ENCODE measurements around the gene KLF13. TPM values are rescaled to one million over a fixed set of nuclear protein-coding genes. Genes with fewer than 3 reads are reported as not detected.

Gene KLF13
- 10 to 100 TPM; 31.3 to 58.7 TPM for total RNA-seq
- polyA plus RNA-seq, result 10 to 100 TPM; 27.2 to 35.9 TPM
- long read RNA-seq, donor 1, partial matches to known transcripts, result 0 of 5 reads
- long read RNA-seq, donor 1, other reads (novel, unspliced or antisense), result 5 of 5 reads
- long read RNA-seq, donor 2, full-length matches to known transcripts, result 6 of 22 reads
- long read RNA-seq, donor 2, partial matches to known transcripts, result 0 of 22 reads
- long read RNA-seq, donor 2, other reads (novel, unspliced or antisense), result 16 of 22 reads

DNA sequence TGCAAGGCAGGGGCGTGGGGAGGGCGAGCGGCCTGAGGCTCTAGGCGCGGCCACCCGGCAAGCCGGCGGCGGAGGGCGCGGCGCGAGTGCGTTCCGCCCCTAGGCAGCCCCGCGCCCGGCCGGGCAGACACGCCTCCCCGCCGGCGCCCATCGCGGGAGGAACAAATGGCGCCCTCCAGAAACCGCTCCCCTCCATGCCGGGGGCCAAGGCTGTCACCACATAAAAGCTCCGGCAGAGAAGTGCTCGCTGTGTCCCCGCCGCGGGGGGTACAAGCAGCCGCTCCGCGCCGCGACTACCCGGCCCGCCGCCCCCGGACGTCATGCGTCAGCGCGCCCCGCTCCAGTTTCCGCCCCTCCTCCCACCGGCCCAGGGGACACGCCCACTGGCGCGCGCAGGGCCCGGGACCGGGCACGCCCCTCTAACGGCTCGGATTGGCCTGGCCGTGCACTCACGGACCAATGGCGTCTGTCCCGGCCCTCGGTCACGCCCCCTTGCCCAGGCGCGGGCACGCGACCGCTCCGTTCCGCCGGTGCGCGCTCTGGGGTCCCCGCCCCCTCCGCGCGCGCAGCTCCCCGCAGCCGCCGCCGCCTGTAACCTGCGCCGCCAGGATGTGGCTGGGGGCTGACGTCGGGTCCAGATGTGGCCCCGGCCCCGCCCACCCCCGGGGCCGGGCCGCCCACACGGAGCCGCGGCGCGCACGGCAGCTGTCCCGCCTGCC, at the start of gene KLF13:
Gene KLF13 (plus strand): TSS at position 680 of the 719 bp plus-strand sequence. CDS start 378 bp downstream, outside the sequence.
- H3K27ac ChIP-seq (ENCODE audit: low read depth in 1 of 2, low read length in 2 of 2), result peak within 1 kb of the TSS; percentile 90 to 91
- no peaks in the 10 kb centered on the region for H3K27me3 ChIP-seq (ENCODE audit: control insufficient read depth in 1 of 2, insufficient read depth in 2 of 2, low read length in 1 of 2)
- WGBS, 2 donors, result 0 to 1% methylated on average over 62 to 99 of the region's 99 CpGs
- H3K9me3 ChIP-seq (ENCODE audit: control insufficient read depth, low read length), result no peaks in the 10 kb centered on the region
- H3K4me3 ChIP-seq (ENCODE audit: low read length in 2 of 2), result peak within 1 kb of the TSS; percentile 79 to 95
- intact Hi-C loops (cut with DNase I), result loop anchor here (5.0 to 10.0 kb wide), 8 partner anchors 41 to 538 kb away; partner anchors contain the start of gene MTMR10 (in 1 of the 2)
- peaks cover 0 to 3% of the 10 kb centered on the region in 2 donors for H3K4me1 ChIP-seq (ENCODE audit: control insufficient read depth in 1 of 2, insufficient read depth in 2 of 2, low read length in 2 of 2)
- peak; percentile 97 to 99 for DNase-seq
- peak; percentile 97 for ATAC-seq (ENCODE audit: low FRiP score)
- H3K36me3 ChIP-seq (ENCODE audit: control insufficient read depth in 1 of 2, insufficient read depth in 2 of 2, low read length in 1 of 2), result no peaks in the 10 kb centered on the region

DNA sequence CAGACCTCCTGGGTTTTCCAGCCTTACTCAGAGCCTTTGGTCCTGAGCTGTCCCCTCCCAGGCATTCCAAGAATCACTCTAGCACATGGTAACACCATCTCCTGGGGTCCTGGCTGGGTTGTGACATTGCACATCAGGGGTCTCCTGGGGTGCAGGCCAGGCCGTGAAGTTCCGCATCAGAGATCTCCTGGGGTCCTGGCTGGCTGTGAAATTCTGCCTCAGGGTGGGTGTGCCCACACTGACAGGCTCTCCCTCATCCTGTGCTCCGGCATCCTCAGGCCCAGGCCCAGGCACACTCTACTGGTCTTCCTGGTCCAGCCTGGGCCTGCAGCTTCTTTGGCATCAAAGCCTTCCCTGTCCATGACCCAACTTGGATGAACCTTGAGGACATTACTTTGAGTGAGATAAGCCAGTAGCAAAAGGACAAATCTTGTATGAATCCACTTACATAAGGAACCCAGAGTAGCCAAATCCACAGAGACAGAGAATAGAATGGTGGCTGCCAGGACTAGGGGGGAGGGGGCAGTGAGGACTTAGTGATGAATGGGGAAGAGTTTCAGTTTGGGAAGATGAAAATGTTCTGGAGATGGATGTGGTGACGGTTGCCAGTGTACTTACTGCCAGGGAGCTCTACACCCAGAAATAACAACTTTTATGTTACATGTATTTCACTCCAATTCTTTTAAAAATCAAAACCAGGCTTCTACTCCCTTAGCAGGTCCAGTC, 49.1 kb upstream of the KLF13 start:
- H3K27me3 ChIP-seq (ENCODE audit: control insufficient read depth in 1 of 2, insufficient read depth in 2 of 2, low read length in 1 of 2), result no peaks in the 10 kb centered on the region
- no peak overlapping the region for H3K27ac ChIP-seq (ENCODE audit: low read depth in 1 of 2, low read length in 2 of 2)
- no peak overlapping the region for H3K4me3 ChIP-seq (ENCODE audit: low read length in 2 of 2)
- no peaks in the 10 kb centered on the region for H3K4me1 ChIP-seq (ENCODE audit: control insufficient read depth in 1 of 2, insufficient read depth in 2 of 2, low read length in 2 of 2)
- DNase-seq, result peak in 1 of 2 donors; percentile 40
- intact Hi-C loops (cut with DNase I), result loop anchor here in 1 of 2 donors (2.0 kb wide), 1 partner anchor 15 kb away; no protein-coding TSS in a partner anchor
- H3K36me3 ChIP-seq (ENCODE audit: control insufficient read depth in 1 of 2, insufficient read depth in 2 of 2, low read length in 1 of 2), result no peaks in the 10 kb centered on the region
- 73 to 86% methylated on average over 4 of the region's 4 CpGs for WGBS, 2 donors
- ATAC-seq (ENCODE audit: low FRiP score), result no peak
- no peaks in the 10 kb centered on the region for H3K9me3 ChIP-seq (ENCODE audit: control insufficient read depth, low read length)

GRCh38 chr15:31278061-31278445, 48.6 kb upstream of the KLF13 start:
- intact Hi-C loops (cut with DNase I), result loop anchor here in 1 of 2 donors (2.0 kb wide), 1 partner anchor 15 kb away; no protein-coding TSS in a partner anchor
- H3K27me3 ChIP-seq (ENCODE audit: control insufficient read depth in 1 of 2, insufficient read depth in 2 of 2, low read length in 1 of 2), result no peaks in the 10 kb centered on the region
- no peak overlapping the region for H3K4me3 ChIP-seq (ENCODE audit: low read length in 2 of 2)
- H3K9me3 ChIP-seq (ENCODE audit: control insufficient read depth, low read length), result no peaks in the 10 kb centered on the region
- H3K4me1 ChIP-seq (ENCODE audit: control insufficient read depth in 1 of 2, insufficient read depth in 2 of 2, low read length in 2 of 2), result no peaks in the 10 kb centered on the region
- WGBS, 2 donors, result 83 to 86% methylated on average over 6 of the region's 6 CpGs
- no peak overlapping the region for H3K27ac ChIP-seq (ENCODE audit: low read depth in 1 of 2, low read length in 2 of 2)
- H3K36me3 ChIP-seq (ENCODE audit: control insufficient read depth in 1 of 2, insufficient read depth in 2 of 2, low read length in 1 of 2), result no peaks in the 10 kb centered on the region
- DNase-seq (peak in 1 of 2 donors; percentile 12), ATAC-seq (ENCODE audit: low FRiP score) (no peak)

GRCh38 chr15:31278544-31279220, 48.0 kb upstream of the KLF13 start:
- 97 to 98% methylated on average over 17 to 18 of the region's 18 CpGs for WGBS, 2 donors
- Histone ChIP-seq H3K27ac (ENCODE audit: low read depth in 1 of 2, low read length in 2 of 2) (no peak overlapping the region), H3K4me3 (ENCODE audit: low read length in 2 of 2) (no peak overlapping the region), H3K36me3 (ENCODE audit: control insufficient read depth in 1 of 2, insufficient read depth in 2 of 2, low read length in 1 of 2) (no peaks in the 10 kb centered on the region), H3K9me3 (ENCODE audit: control insufficient read depth, low read length) (no peaks in the 10 kb centered on the region), H3K27me3 (ENCODE audit: control insufficient read depth in 1 of 2, insufficient read depth in 2 of 2, low read length in 1 of 2) (no peaks in the 10 kb centered on the region), H3K4me1 (ENCODE audit: control insufficient read depth in 1 of 2, insufficient read depth in 2 of 2, low read length in 2 of 2) (no peaks in the 10 kb centered on the region)
- ATAC-seq (ENCODE audit: low FRiP score) (no peak), DNase-seq (peak in 1 of 2 donors; percentile 42)
- intact Hi-C loops (cut with DNase I), result loop anchor here in 1 of 2 donors (2.0 kb wide), 1 partner anchor 14 kb away; no protein-coding TSS in a partner anchor

GRCh38 chr15:31279221-31280045, 47.2 kb upstream of the KLF13 start:
- no peak overlapping the region for H3K27ac ChIP-seq (ENCODE audit: low read depth in 1 of 2, low read length in 2 of 2)
- H3K4me3 ChIP-seq (ENCODE audit: low read length in 2 of 2), result no peak overlapping the region
- no peaks in the 10 kb centered on the region for H3K9me3 ChIP-seq (ENCODE audit: control insufficient read depth, low read length)
- 37 to 42% methylated on average over 11 of the region's 11 CpGs for WGBS, 2 donors
- H3K4me1 ChIP-seq (ENCODE audit: control insufficient read depth in 1 of 2, insufficient read depth in 2 of 2, low read length in 2 of 2), result no peaks in the 10 kb centered on the region
- DNase-seq (peak in 1 of 2 donors; percentile 36), ATAC-seq (ENCODE audit: low FRiP score) (peak; percentile 9)
- H3K36me3 ChIP-seq (ENCODE audit: control insufficient read depth in 1 of 2, insufficient read depth in 2 of 2, low read length in 1 of 2), result no peaks in the 10 kb centered on the region
- no peaks in the 10 kb centered on the region for H3K27me3 ChIP-seq (ENCODE audit: control insufficient read depth in 1 of 2, insufficient read depth in 2 of 2, low read length in 1 of 2)
- intact Hi-C loops (cut with DNase I), result loop anchor here in 1 of 2 donors (2.0 kb wide), 1 partner anchor 13 kb away; no protein-coding TSS in a partner anchor

DNA sequence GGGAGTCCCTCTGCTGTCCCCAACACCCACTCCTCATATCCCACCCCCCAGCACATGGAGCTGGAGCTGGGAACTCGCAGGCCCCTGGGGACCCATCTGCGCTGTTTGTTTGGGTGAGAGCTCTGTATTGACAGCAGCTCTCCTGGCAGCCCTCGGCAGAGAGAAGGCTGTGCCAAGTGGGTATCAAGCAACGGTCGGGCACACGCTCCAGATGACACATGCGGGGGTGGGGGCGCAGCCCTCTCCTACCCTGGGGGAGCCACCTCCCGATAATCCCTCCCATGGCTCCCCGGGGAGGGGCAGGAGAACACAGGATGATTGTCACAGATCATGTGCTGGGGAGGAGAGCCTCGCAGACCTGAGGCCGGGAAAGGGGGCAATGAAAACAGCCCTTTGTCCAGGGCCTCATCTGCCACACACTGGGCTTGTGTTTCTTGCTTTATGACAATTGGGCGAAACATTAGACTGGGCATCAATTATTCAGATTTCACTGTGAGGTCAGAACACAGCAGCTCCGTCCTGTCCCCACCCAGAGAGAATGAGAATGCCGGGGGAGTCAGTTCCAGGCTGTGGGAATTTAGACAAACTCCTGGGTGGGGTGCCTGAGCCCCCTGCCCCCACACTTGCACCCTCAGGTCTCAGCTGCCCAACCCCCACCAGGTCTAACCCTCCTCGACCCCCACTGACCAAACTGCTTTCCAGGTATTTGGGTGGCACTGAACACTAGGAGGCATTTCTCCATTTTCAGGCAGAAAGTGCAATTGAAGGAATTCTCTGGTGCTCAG, 46.4 kb upstream of the KLF13 start:
- Histone ChIP-seq H3K4me1 (ENCODE audit: control insufficient read depth in 1 of 2, insufficient read depth in 2 of 2, low read length in 2 of 2) (no peaks in the 10 kb centered on the region), H3K4me3 (ENCODE audit: low read length in 2 of 2) (no peak overlapping the region), H3K36me3 (ENCODE audit: control insufficient read depth in 1 of 2, insufficient read depth in 2 of 2, low read length in 1 of 2) (no peaks in the 10 kb centered on the region), H3K27me3 (ENCODE audit: control insufficient read depth in 1 of 2, insufficient read depth in 2 of 2, low read length in 1 of 2) (no peaks in the 10 kb centered on the region), H3K9me3 (ENCODE audit: control insufficient read depth, low read length) (no peaks in the 10 kb centered on the region), H3K27ac (ENCODE audit: low read depth in 1 of 2, low read length in 2 of 2) (no peak overlapping the region)
- DNase-seq, result peak in 1 of 2 donors; percentile 46
- intact Hi-C loops (cut with DNase I), result no loop called here
- WGBS, 2 donors, result 16 to 24% methylated on average over 16 of the region's 16 CpGs
- peak; percentile 27 for ATAC-seq (ENCODE audit: low FRiP score)

DNA sequence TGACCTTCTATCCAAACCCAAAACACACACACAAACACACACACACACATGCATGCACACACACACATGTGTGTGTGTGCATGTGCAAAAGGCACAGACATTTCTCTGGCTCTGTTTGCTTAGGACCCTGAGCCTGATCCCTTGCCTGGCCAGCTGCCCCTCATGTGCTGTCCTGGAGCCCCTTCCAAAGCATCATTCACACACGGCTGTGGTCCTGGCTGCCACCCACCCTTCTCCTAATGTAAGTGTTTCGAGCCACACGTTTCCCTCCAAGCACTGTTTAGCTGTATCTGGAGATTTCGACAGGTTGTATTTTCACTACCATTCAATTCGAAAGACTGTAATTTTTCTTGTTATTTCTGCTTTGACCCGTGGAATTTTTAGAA, 45.8 kb upstream of the KLF13 start:
- no peaks in the 10 kb centered on the region for H3K9me3 ChIP-seq (ENCODE audit: control insufficient read depth, low read length)
- H3K36me3 ChIP-seq (ENCODE audit: control insufficient read depth in 1 of 2, insufficient read depth in 2 of 2, low read length in 1 of 2), result no peaks in the 10 kb centered on the region
- ATAC-seq (ENCODE audit: low FRiP score) (no peak), DNase-seq (peak in 1 of 2 donors; percentile 14)
- H3K27ac ChIP-seq (ENCODE audit: low read depth in 1 of 2, low read length in 2 of 2), result no peak overlapping the region
- WGBS, 2 donors, result 18 to 29% methylated on average over 6 of the region's 6 CpGs
- no peak overlapping the region for H3K4me3 ChIP-seq (ENCODE audit: low read length in 2 of 2)
- intact Hi-C loops (cut with DNase I), result no loop called here
- H3K27me3 ChIP-seq (ENCODE audit: control insufficient read depth in 1 of 2, insufficient read depth in 2 of 2, low read length in 1 of 2), result no peaks in the 10 kb centered on the region
- no peaks in the 10 kb centered on the region for H3K4me1 ChIP-seq (ENCODE audit: control insufficient read depth in 1 of 2, insufficient read depth in 2 of 2, low read length in 2 of 2)
